ENCODE data around the gene TGFA.

TGFA gene

GRCh38 chr2:70412294-70413070 lies 141.1 kb downstream of the TGFA start:
- TF ChIP-seq ZNF449 (tag by site-specific recombination; IDR thresholded peaks at IDR 0.05): no peak
- Histone ChIP-seq H3K36me3 (ENCODE audit: control insufficient read depth in 2 of 2, insufficient read depth in 1 of 2, low read length in 2 of 2) (no peaks in the 10 kb centered on the region), H3K9me3 (ENCODE audit: control insufficient read depth, insufficient read depth, low read depth, low read length) (no peaks in the 10 kb centered on the region), H3K4me1 (ENCODE audit: control insufficient read depth, insufficient read depth, low read length) (no peaks in the 10 kb centered on the region), H3K27ac (ENCODE audit: extremely low read depth, low read depth, low read length) (no peak overlapping the region), H3K4me3 (ENCODE audit: low read depth, low read length) (no peak overlapping the region)
- ChIA-PET POLR2A (no interaction called here), CTCF (no interaction called here)

GRCh38 chr2:70411483-70412125 lies 142.0 kb downstream of the TGFA start:
- no peaks in the 10 kb centered on the region for H3K4me1 ChIP-seq (ENCODE audit: control insufficient read depth, insufficient read depth, low read length)
- TF ChIP-seq ZNF510 (tag by site-specific recombination; IDR thresholded peaks at IDR 0.05; ENCODE audit: insufficient replicate concordance): no peak
- no peak for TF ChIP-seq MYNN (tag by site-specific recombination; IDR thresholded peaks at IDR 0.05; ENCODE audit: borderline replicate concordance)
- no peak for TF ChIP-seq ZBTB1 (tag by site-specific recombination; IDR thresholded peaks at IDR 0.05)
- TF ChIP-seq ZNF747 (tag by site-specific recombination; IDR thresholded peaks at IDR 0.05): no peak
- no peak for TF ChIP-seq ATF2 (tag by site-specific recombination; IDR thresholded peaks at IDR 0.05; ENCODE audit: low read depth)
- no peak for TF ChIP-seq ZNF221 (tag by site-specific recombination; IDR thresholded peaks at IDR 0.05; ENCODE audit: borderline replicate concordance)
- TF ChIP-seq ZNF354C (tag by site-specific recombination; IDR thresholded peaks at IDR 0.05; ENCODE audit: borderline replicate concordance, low read depth): no peak
- POLR2A ChIA-PET: no interaction called here
- CTCF ChIA-PET: interaction anchor here (1.4 kb wide), 1 partner anchor 8 kb away, joined by 3 read pairs; no protein-coding TSS in a partner anchor
- no peaks in the 10 kb centered on the region for H3K9me3 ChIP-seq (ENCODE audit: control insufficient read depth, insufficient read depth, low read depth, low read length)
- no peaks in the 10 kb centered on the region for H3K36me3 ChIP-seq (ENCODE audit: control insufficient read depth in 2 of 2, insufficient read depth in 1 of 2, low read length in 2 of 2)
- no peak overlapping the region for H3K4me3 ChIP-seq (ENCODE audit: low read depth, low read length)
- H3K27ac ChIP-seq (ENCODE audit: extremely low read depth, low read depth, low read length): no peak overlapping the region

- TF ChIP-seq ZNF398 (tag by site-specific recombination; IDR thresholded peaks at IDR 0.05) (peak; percentile 59; the same call in 1 of the 2 replicates), SCRT2 (tag by site-specific recombination; IDR thresholded peaks at IDR 0.05) (peak; percentile 46), ZNF776 (tag by site-specific recombination; IDR thresholded peaks at IDR 0.05; ENCODE audit: borderline replicate concordance) (no peak)
Observed at GRCh38 chr2:70403267-70404053, 150.2 kb downstream of the TGFA start.

More at GRCh38 chr2:70403267-70404053, 150.2 kb downstream of the TGFA start:
- no peak overlapping the region for H3K27ac ChIP-seq (ENCODE audit: extremely low read depth, low read depth, low read length)
- H3K4me1 ChIP-seq (ENCODE audit: control insufficient read depth, insufficient read depth, low read length): peaks cover 4% of the 10 kb centered on the region; the same call in 1 of the 2 replicates
- H3K36me3 ChIP-seq (ENCODE audit: control insufficient read depth in 2 of 2, insufficient read depth in 1 of 2, low read length in 2 of 2): no peaks in the 10 kb centered on the region
- ChIA-PET POLR2A (no interaction called here), CTCF (interaction anchor here (0.9 kb wide), 1 partner anchor 214 kb away, joined by 3 read pairs; no protein-coding TSS in a partner anchor)
- H3K4me3 ChIP-seq (ENCODE audit: low read depth, low read length): no peak overlapping the region
- no peaks in the 10 kb centered on the region for H3K9me3 ChIP-seq (ENCODE audit: control insufficient read depth, insufficient read depth, low read depth, low read length)

Data from HEK293 (cell line).